Measurements from ENCODE around the gene FBXO3. TPM values are rescaled to one million over a fixed set of nuclear protein-coding genes. Genes with fewer than 3 reads are reported as not detected.

Gene FBXO3
- total and polyA plus RNA-seq, 9 of the 15 experiments (the other 6 are each of a cell fraction or from before 2014, with no cell fraction given), result 11.6 to 59.3 (median 29.2) TPM

GRCh38 chr11:33773987-33774735 lies at the start of gene FBXO3 (continued):
- TF ChIP-seq ZBTB5 (IDR thresholded peaks at IDR 0.05), result no peak
- TF ChIP-seq HOMEZ (CRISPR knock-in tag; IDR thresholded peaks at IDR 0.05), result no peak
- no peak for TF ChIP-seq ZHX1 (conservative IDR thresholded peaks at IDR 0.05; ENCODE audit: low read length)
- TF ChIP-seq DDX20 (tag; IDR thresholded peaks at IDR 0.05; ENCODE audit: low read depth), result no peak
- TF ChIP-seq ZFP30 (CRISPR knock-in tag; IDR thresholded peaks at IDR 0.05; ENCODE audit: borderline replicate concordance), result no peak
- TF ChIP-seq CREB3L1 (IDR thresholded peaks at IDR 0.05; ENCODE audit: borderline replicate concordance, low read depth), result no peak
- TF ChIP-seq HEY1 (CRISPR knock-in tag; IDR thresholded peaks at IDR 0.05; ENCODE audit: borderline replicate concordance), result no peak
- no peak for TF ChIP-seq ZKSCAN8 (CRISPR knock-in tag; IDR thresholded peaks at IDR 0.05)
- TF ChIP-seq ZBTB43 (CRISPR knock-in tag; IDR thresholded peaks at IDR 0.05), result no peak
- no peak for TF ChIP-seq HNRNPLL (IDR thresholded peaks at IDR 0.05; ENCODE audit: low read depth, low read length, poor library complexity, severe bottlenecking)
- no peak for TF ChIP-seq ARHGAP35 (IDR thresholded peaks at IDR 0.05; ENCODE audit: partially characterized antibody)
- TF ChIP-seq FOS (IDR thresholded peaks at IDR 0.05; ENCODE audit: extremely low read depth, insufficient read length), result no peak
- TF ChIP-seq ARID1B (IDR thresholded peaks at IDR 0.05), result no peak
- no peak for TF ChIP-seq GTF2F1 (IDR thresholded peaks at IDR 0.05; ENCODE audit: low read depth, low read length)
- TF ChIP-seq HNRNPUL1 (IDR thresholded peaks at IDR 0.05; ENCODE audit: low read length), result no peak
- no peak for TF ChIP-seq ZBTB12 (CRISPR knock-in tag; IDR thresholded peaks at IDR 0.05)
